HG03175 (cell line): Measurements from ENCODE around the gene DCTN4.

ENCODE experiments used
- ATAC-seq: cut with Tn5 transposase; IDR thresholded peaks from one replicate; pipeline ENCODE4 v1.9.1; 2021; ENCODE audit warnings: mild to moderate bottlenecking, moderate library complexity; ENCODE audit not compliant: unreplicated experiment

Gene DCTN4

GRCh38 chr5:150672237-150672883, 86.5 kb downstream of the DCTN4 start:
- no peak for ATAC-seq

- ATAC-seq: no peak
Observed at GRCh38 chr5:150671509-150672236, 87.1 kb downstream of the DCTN4 start.

- ATAC-seq: no peak
Observed at GRCh38 chr5:150670948-150671310, 87.9 kb downstream of the DCTN4 start.

GRCh38 chr5:150670275-150670947, 88.4 kb downstream of the DCTN4 start:
- no peak for ATAC-seq

GRCh38 chr5:150665044-150665443, 93.8 kb downstream of the DCTN4 start:
- no peak for ATAC-seq

- no peak for ATAC-seq
Observed at GRCh38 chr5:150663936-150664335, 94.9 kb downstream of the DCTN4 start.

- ATAC-seq: no peak
Observed at GRCh38 chr5:150662731-150663516, 95.9 kb downstream of the DCTN4 start.

- no peak for ATAC-seq
Observed at GRCh38 chr5:150661821-150662596, 96.8 kb downstream of the DCTN4 start.

GRCh38 chr5:150661086-150661485, 97.7 kb downstream of the DCTN4 start, which contains the start of gene MYOZ3:
Gene MYOZ3 (plus strand): TSS chr5:150661251. CDS start chr5:150662942, 1,691 bp downstream.
- no peak for ATAC-seq

- ATAC-seq: no peak
Observed at GRCh38 chr5:150660108-150660831, 98.5 kb downstream of the DCTN4 start.

GRCh38 chr5:150659360-150660107, 99.3 kb downstream of the DCTN4 start:
- ATAC-seq: no peak

GRCh38 chr5:150658699-150659265, 100.0 kb downstream of the DCTN4 start:
- ATAC-seq: no peak
